ENCODE data around the gene SND1. TPM values are rescaled to one million over a fixed set of nuclear protein-coding genes. Genes with fewer than 3 reads are reported as not detected.
A peak's percentile ranks its signal among the peaks of the same experiment; 100 is the strongest.

SND1 gene
- total and polyA plus RNA-seq, 2 of the 4 experiments (the other 2 are of a cell fraction): 154 to 294 TPM

GRCh38 chr7:127892488-127893314, 240.7 kb downstream of the SND1 start:
- Histone ChIP-seq H3K9ac (ENCODE audit: low read depth, low read length) (no peak overlapping the region), H3K23ac (ENCODE audit: low read depth, low read length) (no peak overlapping the region; the same call in 1 of the 2 replicates), H3K4me2 (ENCODE audit: low read depth, low read length) (peak overlapping the region; percentile 13; the same call in 1 of the 2 replicates), H2BK20ac (ENCODE audit: low read depth, low read length) (no peak overlapping the region), H3K9me3 (ENCODE audit: control insufficient read depth, insufficient read depth, low read length) (no peaks in the 10 kb centered on the region), H3K36me3 (ENCODE audit: control insufficient read depth, insufficient read depth, low read length) (peaks cover 15% of the 10 kb centered on the region), H4K8ac (ENCODE audit: low read depth in 2 of 2, low read length in 2 of 2) (no peak overlapping the region), H3K4ac (ENCODE audit: low read depth, low read length) (no peak overlapping the region), H2BK5ac (ENCODE audit: low read depth, low read length, poor library complexity, severe bottlenecking) (no peak overlapping the region), H3K27ac (ENCODE audit: insufficient read depth, low read length) (peak overlapping the region; percentile 43; the same call in 1 of the 2 replicates), H3K9me1 (ENCODE audit: insufficient read depth, low read length) (peaks cover 27% of the 10 kb centered on the region), H3K4me3 (ENCODE audit: insufficient read depth, low read depth, low read length) (no peak overlapping the region), H2BK120ac (ENCODE audit: low read depth, low read length) (no peak overlapping the region), H3K27me3 (ENCODE audit: control insufficient read depth, insufficient read depth, low read length) (no peaks in the 10 kb centered on the region), H2AFZ (replicated peaks; ENCODE audit: low read length, poor library complexity) (no peak overlapping the region), H2BK15ac (ENCODE audit: low read depth, low read length) (no peak overlapping the region), H4K5ac (ENCODE audit: low read depth, low read length) (no peak overlapping the region), H3K4me1 (ENCODE audit: control insufficient read depth, insufficient read depth, low read length) (peaks cover 16% of the 10 kb centered on the region), H3K56ac (ENCODE audit: extremely low read depth, insufficient read depth, low read length) (no peak overlapping the region), H3K18ac (ENCODE audit: low read depth, low read length) (no peak overlapping the region; the same call in 1 of the 2 replicates), H3K14ac (replicated peaks; ENCODE audit: low read depth, low read length) (no peak overlapping the region), H2AK5ac (ENCODE audit: low read depth, low read length) (no peak overlapping the region), H2AK9ac (replicated peaks; ENCODE audit: low read depth, low read length, poor library complexity) (no peak overlapping the region), H3K79me1 (ENCODE audit: low read depth in 1 of 2, low read length in 2 of 2) (peaks cover 44 to 68% of the 10 kb centered on the region in 2 experiments), H4K91ac (ENCODE audit: insufficient read depth, low read depth, low read length) (no peak overlapping the region), H4K20me1 (ENCODE audit: insufficient read depth, low read length) (peaks cover 57% of the 10 kb centered on the region)
- in situ Hi-C loops (cut with MboI; ENCODE audit: low sequenced_read_pairs) (no loop called here), dilution Hi-C loops (cut with HindIII; ENCODE audit: low sequenced_read_pairs, unreplicated experiment) (no loop called here), intact Hi-C loops (cut with micrococcal nuclease) (no loop called here)
- ChIA-PET CTCF (no interaction called here), POLR2A (ENCODE audit: unreplicated experiment) (no interaction called here)
- TF ChIP-seq CEBPB (IDR thresholded peaks at IDR 0.05; ENCODE audit: low read depth, low read length) (peak; percentile 51; the same call in 1 of the 2 replicates), FOS (IDR thresholded peaks at IDR 0.05; ENCODE audit: low read depth, low read length) (no peak)
- ATAC-seq (ENCODE audit: low read depth) (peak; percentile 67), DNase-seq (peak; percentile 71)
- no TSS peak for BruUV-seq (replicated peaks)
- WGBS, 2 experiments (ENCODE audit: extremely low coverage in 2 of 2, insufficient read length in 1 of 2): no CpG with 5 or more reads among the region's 9 CpGs
